DOHH2 (cell line): ENCODE results near the gene PDE6G.

ENCODE experiments used
- H3F3A ChIP-seq: fragments of 200-600 bp; sonication (generic), shearing (Covaris generic); 2 replicates; pipeline ENCODE4 v1.6.0; 2016; ENCODE audit warnings: antibody characterized with exemption, mild to moderate bottlenecking; ENCODE audit not compliant: control insufficient read depth, insufficient read depth
- H3K27ac ChIP-seq: fragments of 200-600 bp; sonication (generic); 2 replicates; pipeline ENCODE4 v1.5.1; 2014; ENCODE audit warnings: low read depth, mild to moderate bottlenecking, low read length, moderate library complexity
- H3K27me3 ChIP-seq: fragments of 200-600 bp; sonication (generic); 2 replicates; pipeline ENCODE4 v1.6.1; 2014; ENCODE audit warnings: mild to moderate bottlenecking, low read length, mixed read lengths; ENCODE audit not compliant: control insufficient read depth
- H3K36me3 ChIP-seq: fragments of 200-600 bp; sonication (generic); 2 replicates; pipeline ENCODE4 v1.6.1; 2014; ENCODE audit warnings: mild to moderate bottlenecking, low read length, moderate library complexity, mixed read lengths; ENCODE audit not compliant: control insufficient read depth
- H3K4me1 ChIP-seq: fragments of 200-600 bp; sonication (generic); 2 replicates; pipeline ENCODE4 v1.6.1; 2014; ENCODE audit warnings: mild to moderate bottlenecking, low read length, mixed read lengths; ENCODE audit not compliant: control insufficient read depth
- H3K4me2 ChIP-seq: fragments of 200-600 bp; sonication (generic); 2 replicates; pipeline ENCODE4 v1.6.0; 2014; ENCODE audit warnings: mild to moderate bottlenecking, low read length, moderate library complexity
- H3K4me3 ChIP-seq: fragments of 200-600 bp; sonication (generic); 2 replicates; pipeline ENCODE4 v1.5.1; 2014; ENCODE audit warnings: mild to moderate bottlenecking, low read length, mixed read lengths
- H3K79me2 ChIP-seq: fragments of 200-600 bp; sonication (generic); 2 replicates; pipeline ENCODE4 v1.6.1; 2014; ENCODE audit warnings: mild to moderate bottlenecking, low read length, mixed read lengths; ENCODE audit not compliant: control insufficient read depth
- H3K9me2 ChIP-seq: fragments of 200-600 bp; sonication (generic); replicated peaks from 2 replicates; pipeline ENCODE4 v1.6.1; 2014; ENCODE audit warnings: mild to moderate bottlenecking, low read length, mixed read lengths; ENCODE audit not compliant: control insufficient read depth
- H3K9me3 ChIP-seq: fragments of 200-600 bp; sonication (generic); 2 replicates; pipeline ENCODE4 v1.6.1; 2014; ENCODE audit warnings: antibody characterized with exemption, low read length, mixed read lengths; ENCODE audit not compliant: control insufficient read depth, insufficient read depth
- H4K20me1 ChIP-seq: fragments of 200-600 bp; sonication (generic); 2 replicates; pipeline ENCODE4 v1.6.0; 2014; ENCODE audit warnings: low read depth, mild to moderate bottlenecking, antibody characterized with exemption, low read length, moderate library complexity; ENCODE audit not compliant: control insufficient read depth, insufficient read depth
- CTCF ChIP-seq: fragments of 200-600 bp; sonication (generic); IDR thresholded peaks from one replicate; pipeline ENCODE4 v1.5.1; 2014; ENCODE audit warnings: antibody characterized with exemption, mild to moderate bottlenecking, low read depth, low read length; ENCODE audit not compliant: poor library complexity, severe bottlenecking
- EZH2phosphoT487 ChIP-seq: fragments of 200-600 bp; sonication (generic); IDR thresholded peaks from 2 replicates; pipeline ENCODE4 v1.6.1; 2017; ENCODE audit warnings: borderline replicate concordance, mild to moderate bottlenecking, antibody characterized with exemption, low read length, moderate library complexity, mixed read lengths

Gene PDE6G

GRCh38 chr17:81646869-81647600, 9.3 kb downstream of the PDE6G start:
- Histone ChIP-seq H3K4me2 (no peak overlapping the region), H4K20me1 (no peaks in the 10 kb centered on the region), H3K36me3 (no peaks in the 10 kb centered on the region), H3K4me3 (no peak overlapping the region), H3K9me3 (no peaks in the 10 kb centered on the region), H3K4me1 (no peaks in the 10 kb centered on the region), H3K27ac (no peak overlapping the region), H3K9me2 (no peaks in the 10 kb centered on the region), H3K27me3 (no peaks in the 10 kb centered on the region), H3K79me2 (no peaks in the 10 kb centered on the region), H3F3A (no peaks in the 10 kb centered on the region)
- TF ChIP-seq EZH2phosphoT487: no peak
- TF ChIP-seq CTCF: no peak

- no peak overlapping the region for H3K4me2 ChIP-seq
- H3K9me3 ChIP-seq: no peaks in the 10 kb centered on the region
- no peaks in the 10 kb centered on the region for H3K79me2 ChIP-seq
- no peaks in the 10 kb centered on the region for H3K36me3 ChIP-seq
- no peaks in the 10 kb centered on the region for H3K27me3 ChIP-seq
- TF ChIP-seq EZH2phosphoT487 (no peak), CTCF (no peak)
- H3K27ac ChIP-seq: no peak overlapping the region
- H3K4me1 ChIP-seq: no peaks in the 10 kb centered on the region
- no peaks in the 10 kb centered on the region for H4K20me1 ChIP-seq
- H3K4me3 ChIP-seq: no peak overlapping the region
- no peaks in the 10 kb centered on the region for H3K9me2 ChIP-seq
- H3F3A ChIP-seq: no peaks in the 10 kb centered on the region
These were observed 11.1 kb downstream of the PDE6G start for GRCh38 chr17:81644976-81645952.

GRCh38 chr17:81644496-81644895, 11.8 kb downstream of the PDE6G start:
- Histone ChIP-seq H3K4me3 (no peak overlapping the region), H3K27ac (no peak overlapping the region), H3F3A (no peaks in the 10 kb centered on the region), H4K20me1 (no peaks in the 10 kb centered on the region), H3K4me2 (no peak overlapping the region), H3K27me3 (no peaks in the 10 kb centered on the region), H3K4me1 (no peaks in the 10 kb centered on the region), H3K36me3 (no peaks in the 10 kb centered on the region), H3K9me2 (no peaks in the 10 kb centered on the region), H3K79me2 (no peaks in the 10 kb centered on the region), H3K9me3 (no peaks in the 10 kb centered on the region)
- TF ChIP-seq EZH2phosphoT487 (no peak), CTCF (no peak)
